ENCODE results near the gene POU3F4.

GRCh38 chrX:83510510-83511062, 2.5 kb downstream of the POU3F4 start:
- TF ChIP-seq CTCF (IDR thresholded peaks at IDR 0.05) (no peak), EP300 (IDR thresholded peaks at IDR 0.05) (no peak), POLR2A (IDR thresholded peaks at IDR 0.05; ENCODE audit: low read depth) (no peak)
